Effector memory CD8-positive, alpha-beta T cell (primary cell): Measurements from ENCODE around the gene PHF13.
"Not testable (repeated sequence)": the region's sequence is repeated elsewhere in the genome, so short reads cannot be mapped to it uniquely, and the experiment has no call there.

Experiments used
- ATAC-seq: fragments of 150-1000 bp; cut with Tn5 transposase; replicated peaks from 2 replicates; pipeline ENCODE4 v1.10.0; 2021; ENCODE audit warnings: mild to moderate bottlenecking, moderate library complexity
- DNase-seq, 3 experiments: peaks; one replicate each; pipeline ENCODE4 v3.0.0; 2021
- H3K27ac Mint-ChIP-seq, 2 donors: one replicate each; pipeline ENCODE4 v1.8.0; 2022; ENCODE audit warnings: mild to moderate bottlenecking in 2 of 2, mixed read lengths in 2 of 2, moderate library complexity in 2 of 2
- H3K27me3 Mint-ChIP-seq, 2 donors: one replicate each; pipeline ENCODE4 v1.8.0; 2022; ENCODE audit warnings: mixed read lengths in 2 of 2
- H3K36me3 Mint-ChIP-seq: one replicate; pipeline ENCODE4 v1.8.0; 2022; ENCODE audit warnings: mild to moderate bottlenecking, moderate library complexity, mixed read lengths; ENCODE audit not compliant: insufficient read depth
- H3K4me1 Mint-ChIP-seq, 2 donors: one replicate each; pipeline ENCODE4 v1.8.0; 2022; ENCODE audit warnings: low read depth in 2 of 2, mixed read lengths in 2 of 2
- H3K4me3 Mint-ChIP-seq, 2 donors: one replicate each; pipeline ENCODE4 v1.8.0; 2022; ENCODE audit warnings: mild to moderate bottlenecking in 2 of 2, mixed read lengths in 2 of 2, moderate library complexity in 2 of 2
- H3K9me3 Mint-ChIP-seq, 2 donors: one replicate each; pipeline ENCODE4 v1.8.0; 2022; ENCODE audit warnings: mixed read lengths in 2 of 2

Gene PHF13

GRCh38 chr1:6658359-6659060 is 45.0 kb downstream of the PHF13 start:
- peaks cover 5% of the 10 kb centered on the region for H3K36me3 Mint-ChIP-seq
- no peak overlapping the region for H3K4me3 Mint-ChIP-seq
- H3K27ac Mint-ChIP-seq: no peak overlapping the region
- no peaks in the 10 kb centered on the region for H3K27me3 Mint-ChIP-seq
- peaks cover 0 to 5% of the 10 kb centered on the region in 2 donors for H3K4me1 Mint-ChIP-seq
- DNase-seq (no peak), ATAC-seq (no peak)
- no peaks in the 10 kb centered on the region for H3K9me3 Mint-ChIP-seq

- Mint-ChIP-seq H3K4me3 (no peak overlapping the region), H3K9me3 (no peaks in the 10 kb centered on the region), H3K36me3 (no peaks in the 10 kb centered on the region), H3K27me3 (no peaks in the 10 kb centered on the region), H3K4me1 (peaks cover 0 to 5% of the 10 kb centered on the region in 2 donors), H3K27ac (no peak overlapping the region)
- DNase-seq (no peak), ATAC-seq (no peak)
These were observed 47.0 kb downstream of the PHF13 start for GRCh38 chr1:6660415-6661049.

GRCh38 chr1:6662468-6662867 is 48.9 kb downstream of the PHF13 start:
- ATAC-seq, H3K36me3 Mint-ChIP-seq, H3K9me3 Mint-ChIP-seq, DNase-seq, H3K4me1 Mint-ChIP-seq, H3K4me3 Mint-ChIP-seq, H3K27me3 Mint-ChIP-seq, H3K27ac Mint-ChIP-seq: not testable (repeated sequence)

- Mint-ChIP-seq H3K4me3 (no peak overlapping the region), H3K36me3 (peaks cover 18% of the 10 kb centered on the region), H3K27ac (no peak overlapping the region), H3K9me3 (no peaks in the 10 kb centered on the region), H3K27me3 (no peaks in the 10 kb centered on the region), H3K4me1 (no peaks in the 10 kb centered on the region)
- no peak for DNase-seq
- no peak for ATAC-seq
These were observed 53.2 kb downstream of the PHF13 start for GRCh38 chr1:6666696-6667095.

- Mint-ChIP-seq H3K27me3 (no peaks in the 10 kb centered on the region), H3K9me3 (no peaks in the 10 kb centered on the region), H3K27ac (no peak overlapping the region), H3K4me3 (no peak overlapping the region), H3K4me1 (no peaks in the 10 kb centered on the region), H3K36me3 (peaks cover 21% of the 10 kb centered on the region)
- DNase-seq (no peak), ATAC-seq (no peak)
These were observed 53.6 kb downstream of the PHF13 start for GRCh38 chr1:6667139-6667538.

- no peaks in the 10 kb centered on the region for H3K4me1 Mint-ChIP-seq
These were observed 55.0 kb downstream of the PHF13 start for GRCh38 chr1:6668503-6668902.

GRCh38 chr1:6672558-6672957 is 59.0 kb downstream of the PHF13 start:
- DNase-seq (no peak), ATAC-seq (no peak)
- peaks cover 41% of the 10 kb centered on the region for H3K36me3 Mint-ChIP-seq
- no peaks in the 10 kb centered on the region for H3K9me3 Mint-ChIP-seq
- H3K4me3 Mint-ChIP-seq: no peak overlapping the region
- no peaks in the 10 kb centered on the region for H3K27me3 Mint-ChIP-seq
- no peak overlapping the region for H3K27ac Mint-ChIP-seq
- H3K4me1 Mint-ChIP-seq: no peaks in the 10 kb centered on the region

More at GRCh38 chr1:6668503-6668902, 55.0 kb downstream of the PHF13 start:
- DNase-seq: no peak
- H3K27ac Mint-ChIP-seq: no peak overlapping the region
- H3K27me3 Mint-ChIP-seq: no peaks in the 10 kb centered on the region
- H3K9me3 Mint-ChIP-seq: no peaks in the 10 kb centered on the region
- H3K36me3 Mint-ChIP-seq: peaks cover 24% of the 10 kb centered on the region
- ATAC-seq: no peak
- H3K4me3 Mint-ChIP-seq: no peak overlapping the region
